IPS-NIHi11 (cell line): ENCODE results near the gene CBFB.

Experiments used
- DNase-seq: peaks from one replicate; pipeline ENCODE4 v3.0.0; 2012; ENCODE audit warnings: mixed read lengths, low spot score

The CBFB gene

DNA sequence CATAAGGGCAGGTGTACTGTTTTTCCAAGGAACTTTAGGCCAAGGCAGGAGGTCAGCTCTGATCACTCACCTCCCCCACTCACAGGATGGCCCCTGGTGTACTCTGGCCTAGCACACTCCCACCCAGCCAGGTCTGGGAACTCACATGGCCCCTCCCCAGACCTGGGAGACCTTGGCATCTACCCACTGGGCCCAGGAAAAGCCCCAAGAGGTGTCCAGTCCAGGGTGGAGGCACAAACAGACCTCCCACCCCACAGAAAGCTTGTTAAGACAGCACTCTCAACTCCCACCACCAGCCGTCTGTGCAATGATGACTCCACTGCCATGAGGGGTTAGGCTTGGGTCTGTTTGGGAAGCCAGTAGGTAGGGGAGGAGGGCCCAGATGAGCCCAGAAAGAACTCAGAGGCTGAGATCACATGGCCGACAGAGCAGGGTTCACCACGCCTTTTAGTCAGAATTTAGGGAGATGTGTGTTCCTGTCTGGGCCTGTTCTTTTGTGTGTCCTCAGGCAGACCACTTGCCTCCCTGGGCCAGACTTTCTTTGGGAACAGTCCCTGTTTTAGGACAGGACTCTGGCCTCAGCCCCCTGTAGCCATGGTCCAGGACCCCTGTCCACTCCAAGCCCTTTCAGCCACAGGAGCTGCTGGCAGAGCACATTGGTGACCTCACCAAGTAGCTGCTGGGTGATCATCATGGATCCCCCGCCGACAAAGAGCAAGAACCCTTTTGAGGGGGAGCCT lies 12.1 kb upstream of the CBFB start:
- no peak for DNase-seq

DNA sequence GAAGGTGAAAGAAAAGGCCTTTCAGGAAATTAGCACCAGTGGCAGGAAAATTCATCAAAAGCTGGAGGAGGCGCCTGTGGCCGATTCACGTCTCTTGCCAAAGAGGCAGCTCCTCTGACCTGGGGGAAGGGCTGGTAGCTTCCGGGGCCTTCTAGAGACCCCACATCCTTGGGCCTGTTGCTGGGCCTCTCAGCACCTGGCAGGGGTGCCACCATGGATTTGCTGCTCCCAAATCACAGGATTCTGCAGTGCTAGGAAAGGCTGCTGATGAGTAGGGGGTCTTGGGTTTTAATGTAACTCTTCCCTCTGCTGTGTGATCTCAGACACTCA lies 11.6 kb upstream of the CBFB start:
- no peak for DNase-seq

DNA sequence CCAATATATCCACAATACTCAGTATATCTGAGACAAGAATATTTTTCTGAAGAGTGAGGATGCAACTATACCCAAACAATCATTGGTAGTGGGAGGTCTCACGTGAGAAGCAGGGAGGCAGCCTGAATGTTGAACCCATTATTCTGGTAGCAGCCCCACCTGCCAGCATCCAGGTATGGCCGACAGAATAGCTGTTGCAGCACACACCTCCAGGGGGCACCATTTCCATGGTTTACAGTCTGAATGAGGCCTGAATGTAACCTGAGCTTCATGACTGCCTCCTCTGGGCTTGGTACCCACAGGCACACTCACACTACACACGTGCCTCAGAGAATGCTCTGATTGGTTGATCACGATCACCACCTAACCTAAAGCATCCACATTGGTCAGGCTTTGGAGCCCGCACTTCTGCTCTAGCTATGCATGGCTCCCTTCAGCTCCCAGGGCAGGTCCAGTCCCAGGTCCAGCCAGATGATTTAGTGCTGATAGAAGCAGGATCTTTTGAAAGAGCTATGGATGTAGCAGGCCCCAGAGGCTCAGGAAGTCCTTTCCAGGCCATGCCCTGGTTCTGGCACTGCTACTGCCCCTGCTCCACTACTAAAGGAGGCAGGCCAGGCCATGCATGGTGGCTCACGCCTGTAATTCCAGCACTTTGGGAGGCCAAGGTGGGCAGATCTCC lies 11.0 kb upstream of the CBFB start:
- DNase-seq, result peak; percentile 93

GRCh38 chr16:67019171-67019570 lies 9.8 kb upstream of the CBFB start:
- no peak for DNase-seq

DNA sequence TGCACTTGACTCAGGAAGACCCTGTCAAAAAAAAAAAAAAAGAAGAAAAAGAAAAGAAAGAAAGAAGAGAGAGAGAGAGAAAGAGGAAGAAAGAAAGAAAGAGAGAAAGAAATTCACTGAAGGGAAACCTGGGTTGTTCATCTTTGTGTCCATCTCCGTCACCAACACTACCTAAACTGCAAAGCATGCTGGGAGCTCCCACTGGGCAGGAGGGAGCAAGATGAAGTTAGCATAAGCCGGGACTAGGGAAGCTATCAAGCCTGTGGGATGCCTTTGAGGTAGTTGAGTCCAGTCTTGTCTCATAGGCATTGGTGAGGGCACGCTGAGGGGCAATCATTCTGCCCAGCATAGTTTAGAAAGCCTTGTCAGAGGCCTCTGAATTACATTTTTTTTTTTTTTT lies 7.6 kb upstream of the CBFB start:
- no peak for DNase-seq

DNA sequence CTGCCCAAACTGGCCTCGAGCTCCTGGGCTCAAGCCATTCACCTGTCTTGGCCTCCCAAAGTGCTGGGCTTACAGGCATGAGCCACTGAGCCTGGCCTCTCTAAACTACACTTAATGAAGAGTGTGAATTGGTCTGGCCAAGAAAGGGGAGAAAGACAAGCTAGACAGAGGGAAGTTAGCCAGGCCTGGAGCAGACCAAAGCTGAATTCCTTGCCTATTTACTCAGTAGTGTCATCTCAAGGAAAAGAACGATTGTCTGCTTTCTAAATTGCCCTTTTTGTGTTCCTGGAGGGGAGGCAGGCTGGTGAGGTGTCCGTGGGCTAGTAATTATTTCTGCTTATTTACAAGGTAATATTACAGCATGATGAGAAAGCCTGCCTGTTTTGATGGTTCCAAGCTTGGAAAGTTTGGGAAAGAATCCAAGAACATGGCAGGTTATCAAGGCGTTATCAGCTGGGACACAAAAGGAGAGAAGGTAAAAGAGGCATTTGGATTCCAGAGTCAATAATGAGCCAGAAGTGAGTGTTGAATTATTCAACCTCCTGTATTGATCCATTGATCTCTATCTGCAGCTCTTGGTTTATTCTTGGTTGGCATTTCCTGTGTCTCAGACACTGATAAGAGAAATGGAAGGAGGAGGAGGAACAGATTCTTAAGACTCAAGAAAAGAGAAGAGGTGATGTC lies 6.3 kb upstream of the CBFB start:
- DNase-seq, result no peak

GRCh38 chr16:67023689-67024088 lies 5.3 kb upstream of the CBFB start:
- DNase-seq, result no peak

DNA sequence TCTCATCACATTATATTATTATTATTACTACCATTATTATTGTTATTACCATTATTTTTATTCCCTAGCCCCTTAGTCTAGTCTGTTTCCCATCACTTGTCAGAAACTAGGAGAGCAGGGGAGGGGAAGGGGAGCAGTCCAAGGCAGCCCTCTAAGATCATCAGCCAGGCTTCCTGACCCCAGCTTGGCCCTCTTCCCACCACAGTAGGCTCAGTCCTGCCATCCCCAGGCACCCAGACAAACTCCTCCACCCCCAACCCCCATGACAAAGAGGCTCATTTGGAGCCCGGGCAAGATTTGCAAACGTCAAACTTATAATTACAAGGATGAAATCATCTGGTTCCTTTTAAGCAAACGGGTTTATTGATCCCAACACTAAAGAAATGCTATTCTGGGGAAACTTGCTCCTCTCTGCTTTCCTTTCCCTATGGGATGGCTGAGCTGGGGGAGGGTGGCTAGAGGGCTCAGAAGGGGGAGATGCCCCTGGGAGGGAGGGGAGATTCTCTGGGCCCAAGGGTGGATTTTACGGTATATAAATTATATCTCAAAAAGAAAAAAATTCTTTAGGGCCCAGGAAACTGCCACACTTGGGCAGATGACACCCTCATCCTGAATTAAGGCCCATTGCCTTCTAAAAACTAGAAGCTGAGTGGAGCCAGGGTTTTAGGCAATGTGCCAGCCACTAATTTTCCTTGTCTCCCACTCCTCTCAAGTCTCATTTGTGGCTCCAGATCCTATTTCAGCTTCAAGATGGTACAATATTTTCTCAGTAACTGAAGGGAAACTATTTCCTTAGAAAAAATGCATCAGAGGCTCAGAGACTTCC lies 4.4 kb upstream of the CBFB start:
- DNase-seq, result no peak

- DNase-seq, result no peak
These were observed 3.8 kb upstream of the CBFB start for GRCh38 chr16:67025210-67025550.

GRCh38 chr16:67026570-67026969 lies 2.4 kb upstream of the CBFB start:
- DNase-seq, result no peak

DNA sequence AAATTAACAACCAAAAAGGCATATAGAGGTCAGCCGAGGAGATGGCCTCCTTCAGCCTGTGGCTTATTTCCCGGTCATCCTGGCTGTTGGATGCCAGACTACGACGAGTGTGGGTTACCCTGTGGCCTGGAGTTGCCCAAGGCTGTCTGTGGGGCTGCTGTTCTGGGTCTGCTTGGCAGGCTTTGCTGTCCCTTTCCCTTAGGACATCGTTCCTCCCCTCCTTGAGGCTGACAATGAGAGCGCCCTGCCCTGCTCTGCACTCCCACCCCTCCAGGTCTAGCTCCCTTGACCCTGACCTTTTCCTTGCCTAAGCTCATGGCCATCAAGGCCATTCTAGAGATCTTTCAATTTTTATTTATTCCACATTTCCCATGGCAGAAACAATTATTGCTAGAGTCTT lies 1.9 kb upstream of the CBFB start:
- no peak for DNase-seq

- no peak for DNase-seq
These were observed 718 bp upstream of the CBFB start for GRCh38 chr16:67028167-67028695.

- DNase-seq, result peak; percentile 62
These were observed 526 bp downstream of the CBFB start for GRCh38 chr16:67029254-67030096.

DNA sequence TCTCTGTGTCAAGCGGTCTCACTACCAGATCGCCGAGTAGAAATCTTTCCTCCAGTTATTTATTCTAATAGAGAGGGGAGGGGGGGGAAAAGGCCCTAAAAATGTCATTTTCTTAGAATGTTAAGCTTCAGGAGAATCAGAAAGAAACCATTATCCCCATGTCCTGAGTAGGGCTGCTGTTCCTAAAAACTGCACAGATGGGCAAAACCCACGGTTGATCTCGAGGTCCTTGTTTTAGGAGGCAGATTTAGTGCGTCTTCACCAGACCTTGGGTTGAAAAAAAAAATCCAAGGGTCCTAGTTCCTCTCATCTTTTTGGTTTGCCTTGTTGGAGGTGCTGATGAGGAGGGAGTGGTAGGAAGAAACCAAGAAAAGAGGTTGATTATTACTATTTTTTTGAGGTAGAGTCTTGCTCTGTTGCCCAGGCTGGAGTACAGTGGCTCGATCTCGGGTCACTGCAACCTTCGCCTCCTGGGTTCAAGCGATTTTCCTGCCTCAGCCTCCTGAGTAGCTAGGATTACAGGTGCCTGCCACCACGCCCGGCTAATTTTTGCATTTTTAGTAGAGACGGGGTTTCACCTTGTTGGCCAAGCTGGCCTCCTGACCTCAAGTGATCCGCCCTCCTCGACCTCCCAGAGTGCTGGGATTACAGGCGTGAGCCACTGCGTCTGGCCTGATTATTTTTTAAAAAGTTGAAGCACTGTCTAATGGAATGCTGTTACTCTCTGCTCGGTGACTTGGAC lies 1.4 kb downstream of the CBFB start:
- DNase-seq, result no peak

DNA sequence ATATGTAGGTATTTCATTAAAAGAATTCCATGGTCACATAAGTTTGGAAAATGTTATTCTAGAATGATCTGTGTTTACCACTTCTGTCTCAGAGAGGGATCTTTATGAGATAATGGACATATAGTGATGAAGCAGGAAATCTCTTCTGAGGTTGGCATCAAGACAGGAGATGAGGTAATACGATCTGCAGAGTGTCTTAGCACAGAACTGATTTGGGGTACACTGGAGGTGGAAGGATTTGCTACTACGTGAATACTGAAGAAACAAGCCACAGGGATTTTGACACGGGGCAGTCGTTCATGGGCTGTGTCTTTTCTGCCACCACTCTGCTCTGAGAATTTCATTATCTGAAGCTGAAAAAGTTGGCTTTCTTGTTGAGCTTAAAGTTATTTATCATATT lies 5.5 kb downstream of the CBFB start:
- DNase-seq, result no peak

GRCh38 chr16:67035364-67035763 lies 6.4 kb downstream of the CBFB start:
- DNase-seq, result no peak

DNA sequence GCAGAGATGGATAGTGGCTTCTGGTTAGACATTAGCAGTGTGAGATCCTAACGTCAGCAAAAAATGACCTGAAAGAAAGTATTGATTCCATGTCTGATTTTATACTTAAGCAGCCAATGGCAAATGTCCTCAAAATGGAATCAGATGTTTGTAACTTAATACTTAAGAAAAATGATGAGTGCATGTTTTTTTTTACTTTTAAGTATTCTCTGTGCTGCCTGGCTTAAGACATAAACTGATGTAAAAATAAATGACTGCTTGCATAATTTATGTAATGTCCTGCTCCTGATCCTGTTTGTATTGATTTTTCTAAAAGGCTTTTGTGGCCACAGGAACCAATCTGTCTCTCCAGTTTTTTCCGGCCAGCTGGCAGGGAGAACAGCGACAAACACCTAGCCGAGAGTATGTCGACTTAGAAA lies 7.4 kb downstream of the CBFB start:
- DNase-seq, result no peak

GRCh38 chr16:67039260-67040020 lies 10.5 kb downstream of the CBFB start:
- DNase-seq, result no peak

DNA sequence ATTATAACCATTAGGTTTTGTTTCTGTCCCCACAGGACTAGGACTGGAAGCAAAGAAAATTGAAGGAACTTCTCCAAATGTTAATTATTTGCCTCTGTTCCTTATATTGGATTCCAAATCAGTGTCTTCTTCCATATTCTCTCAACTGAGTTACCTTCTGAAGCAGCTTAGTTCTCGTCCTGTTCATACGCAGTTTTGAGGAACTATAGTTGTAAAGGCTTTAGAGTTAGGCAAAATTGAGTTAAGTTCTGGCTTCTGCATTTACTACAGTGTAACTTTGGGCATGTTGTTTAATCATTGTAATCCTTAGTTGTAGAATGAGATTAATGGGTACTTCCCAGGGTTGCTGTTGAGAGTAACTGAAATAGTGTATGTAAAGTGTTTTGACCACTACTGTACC lies 11.2 kb downstream of the CBFB start:
- no peak for DNase-seq

DNA sequence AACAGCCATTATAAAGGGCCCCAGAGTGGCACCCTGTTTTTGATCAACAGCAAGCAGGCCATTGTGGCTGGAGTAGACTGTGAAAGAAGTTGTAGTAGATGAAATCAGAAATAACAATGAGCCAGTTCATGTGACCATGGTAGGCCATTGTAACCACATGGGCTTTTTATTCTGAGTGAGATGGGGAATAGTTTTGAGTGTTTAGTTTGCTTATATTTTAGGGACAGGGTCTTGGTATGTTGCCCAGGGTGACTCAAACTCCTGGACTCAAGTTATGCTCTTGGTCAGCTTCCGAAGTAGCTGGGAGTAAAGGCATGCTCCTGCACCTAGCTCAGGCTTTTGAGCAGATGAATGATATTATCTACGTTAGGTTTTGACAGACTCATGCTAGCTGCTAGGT lies 12.0 kb downstream of the CBFB start:
- no peak for DNase-seq
